ENCODE results near the gene CMIP. TPM values are rescaled to one million over a fixed set of nuclear protein-coding genes. Genes with fewer than 3 reads are reported as not detected.

CMIP gene
- total and polyA plus RNA-seq, 7 donors = 11.0 to 60.3 (median 20.4) TPM

- no peaks in the 10 kb centered on the region for H3K27me3 ChIP-seq
- no peak overlapping the region for H3K27ac ChIP-seq
- no peak overlapping the region for H3K4me3 ChIP-seq
- H3K4me1 ChIP-seq = no peaks in the 10 kb centered on the region
- TF ChIP-seq POLR2A (IDR thresholded peaks at IDR 0.05) = no peak
- no peak for TF ChIP-seq EP300 (IDR thresholded peaks at IDR 0.05)
- no peak for TF ChIP-seq POLR2AphosphoS5 (IDR thresholded peaks at IDR 0.05)
- TF ChIP-seq CTCF (IDR thresholded peaks at IDR 0.05) = no peak
- intact Hi-C loops (cut with DNase I) = no loop called here
- WGBS, 2 donors = 52 to 62% methylated on average over 9 of the region's 9 CpGs
- no peaks in the 10 kb centered on the region for H3K36me3 ChIP-seq
- H3K9me3 ChIP-seq = no peaks in the 10 kb centered on the region
- DNase-seq = no peak
Measured at GRCh38 chr16:81756615-81757356, 312.2 kb downstream of the CMIP start.

- DNase-seq = no peak
- H3K9me3 ChIP-seq = no peaks in the 10 kb centered on the region
- H3K4me1 ChIP-seq = no peaks in the 10 kb centered on the region
- intact Hi-C loops (cut with DNase I) = no loop called here
- no peak overlapping the region for H3K27ac ChIP-seq
- H3K36me3 ChIP-seq = no peaks in the 10 kb centered on the region
- H3K27me3 ChIP-seq = no peaks in the 10 kb centered on the region
- H3K4me3 ChIP-seq = no peak overlapping the region
- no peak for TF ChIP-seq POLR2AphosphoS5 (IDR thresholded peaks at IDR 0.05)
- no peak for TF ChIP-seq POLR2A (IDR thresholded peaks at IDR 0.05)
- no peak for TF ChIP-seq CTCF (IDR thresholded peaks at IDR 0.05)
- TF ChIP-seq EP300 (IDR thresholded peaks at IDR 0.05) = no peak
- WGBS, 2 donors = 4 to 39% methylated on average over 2 of the region's 2 CpGs
Measured at GRCh38 chr16:81758376-81758775, 313.8 kb downstream of the CMIP start.

Small RNA genes lying within 50 kb of the gene (small RNA-seq; reads per million reads assigned to genes)
- gene MIR6504 (0 to 0.22 (median 0) reads per million in 3 donors), gene MIR7854 (0 reads per million in 3 donors)

Other genes starting within 250 kb of the CMIP start
- gene BCO1, start 206.1 kb upstream of the CMIP start, total RNA-seq = 1 to 10 TPM in 2 of 4 donors, under 1 TPM in 1, not detected in 1; 0.83 to 3.1 (median 2.1) TPM
- 1 to 10 TPM; 2.8 to 6.2 (median 4.2) TPM for gene BCO1, start 206.1 kb upstream of the CMIP start, polyA plus RNA-seq
- gene GAN, start 129.8 kb upstream of the CMIP start, total RNA-seq = 10 to 100 TPM in 3 of 4 donors, 1 to 10 TPM in 1; 9.1 to 14.7 (median 13.4) TPM
- 1 to 10 TPM; 1.2 to 2.8 (median 2.5) TPM for gene GAN, start 129.8 kb upstream of the CMIP start, polyA plus RNA-seq

Data from sigmoid colon (tissue), 7 donors.